ENCODE measurements around the gene TPM1. TPM values are rescaled to one million over a fixed set of nuclear protein-coding genes. Genes with fewer than 3 reads are reported as not detected.

The TPM1 gene
- total RNA-seq, 1 donor from 2014 or later = 255 TPM

- Mint-ChIP-seq H3K9me3 (ENCODE audit: unreplicated experiment) (no peaks in the 10 kb centered on the region), H3K4me1 (ENCODE audit: low read depth, unreplicated experiment) (no peaks in the 10 kb centered on the region), H3K27me3 (ENCODE audit: unreplicated experiment) (peaks cover 1% of the 10 kb centered on the region), H3K27ac (ENCODE audit: unreplicated experiment) (no peak overlapping the region), H3K36me3 (ENCODE audit: unreplicated experiment) (no peaks in the 10 kb centered on the region), H3K4me3 (ENCODE audit: unreplicated experiment) (no peak overlapping the region)
- no peak for TF ChIP-seq CTCF (IDR thresholded peaks at IDR 0.05; ENCODE audit: partially characterized antibody, unreplicated experiment)
- no peak for DNase-seq
These were observed 45.1 kb upstream of the TPM1 start for GRCh38 chr15:62997441-62997840.

GRCh38 chr15:62998262-62998890, 44.2 kb upstream of the TPM1 start:
- H3K27ac Mint-ChIP-seq (ENCODE audit: unreplicated experiment) = no peak overlapping the region

DNA sequence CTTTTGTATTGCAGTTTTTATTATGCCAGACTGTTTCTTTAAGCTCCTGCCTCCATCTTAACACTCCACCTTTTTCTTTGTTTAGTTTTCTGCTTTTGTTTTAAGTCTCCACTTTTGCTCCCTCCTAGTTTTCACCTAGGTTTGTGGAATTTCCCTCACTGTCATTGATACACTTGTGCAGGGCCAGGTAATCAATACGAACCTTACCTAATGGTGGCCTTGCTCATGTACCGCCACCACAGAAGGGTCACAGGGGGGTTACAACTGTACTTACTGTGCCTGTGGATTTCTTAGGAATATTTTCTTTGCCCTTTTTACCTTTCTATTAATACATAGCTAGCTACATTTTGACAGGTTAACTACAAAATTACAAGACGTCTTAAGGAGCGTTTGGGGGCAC, 43.4 kb upstream of the TPM1 start:
- H3K27ac Mint-ChIP-seq (ENCODE audit: unreplicated experiment) = peak overlapping the region; percentile 7
- H3K4me1 Mint-ChIP-seq (ENCODE audit: low read depth, unreplicated experiment) = no peaks in the 10 kb centered on the region

More at GRCh38 chr15:62998262-62998890, 44.2 kb upstream of the TPM1 start:
- Mint-ChIP-seq H3K4me3 (ENCODE audit: unreplicated experiment) (no peak overlapping the region), H3K36me3 (ENCODE audit: unreplicated experiment) (no peaks in the 10 kb centered on the region), H3K4me1 (ENCODE audit: low read depth, unreplicated experiment) (no peaks in the 10 kb centered on the region), H3K27me3 (ENCODE audit: unreplicated experiment) (peaks cover 1% of the 10 kb centered on the region), H3K9me3 (ENCODE audit: unreplicated experiment) (no peaks in the 10 kb centered on the region)
- TF ChIP-seq CTCF (IDR thresholded peaks at IDR 0.05; ENCODE audit: partially characterized antibody, unreplicated experiment) = no peak
- no peak for DNase-seq

GRCh38 chr15:62999923-63000561, 42.5 kb upstream of the TPM1 start:
- H3K27ac Mint-ChIP-seq (ENCODE audit: unreplicated experiment) = no peak overlapping the region
- TF ChIP-seq CTCF (IDR thresholded peaks at IDR 0.05; ENCODE audit: partially characterized antibody, unreplicated experiment) = no peak
- peaks cover 3% of the 10 kb centered on the region for H3K27me3 Mint-ChIP-seq (ENCODE audit: unreplicated experiment)
- DNase-seq = no peak
- no peaks in the 10 kb centered on the region for H3K4me1 Mint-ChIP-seq (ENCODE audit: low read depth, unreplicated experiment)
- H3K9me3 Mint-ChIP-seq (ENCODE audit: unreplicated experiment) = no peaks in the 10 kb centered on the region
- H3K4me3 Mint-ChIP-seq (ENCODE audit: unreplicated experiment) = no peak overlapping the region
- H3K36me3 Mint-ChIP-seq (ENCODE audit: unreplicated experiment) = no peaks in the 10 kb centered on the region

More for the DNA sequence above, 43.4 kb upstream of the TPM1 start:
- H3K36me3 Mint-ChIP-seq (ENCODE audit: unreplicated experiment) = no peaks in the 10 kb centered on the region
- no peak overlapping the region for H3K4me3 Mint-ChIP-seq (ENCODE audit: unreplicated experiment)
- no peak for TF ChIP-seq CTCF (IDR thresholded peaks at IDR 0.05; ENCODE audit: partially characterized antibody, unreplicated experiment)
- H3K9me3 Mint-ChIP-seq (ENCODE audit: unreplicated experiment) = no peaks in the 10 kb centered on the region
- no peak for DNase-seq
- H3K27me3 Mint-ChIP-seq (ENCODE audit: unreplicated experiment) = peaks cover 1% of the 10 kb centered on the region

GRCh38 chr15:63000706-63001105, 41.8 kb upstream of the TPM1 start:
- Mint-ChIP-seq H3K4me3 (ENCODE audit: unreplicated experiment) (no peak overlapping the region), H3K27ac (ENCODE audit: unreplicated experiment) (no peak overlapping the region), H3K9me3 (ENCODE audit: unreplicated experiment) (no peaks in the 10 kb centered on the region), H3K36me3 (ENCODE audit: unreplicated experiment) (no peaks in the 10 kb centered on the region), H3K4me1 (ENCODE audit: low read depth, unreplicated experiment) (no peaks in the 10 kb centered on the region), H3K27me3 (ENCODE audit: unreplicated experiment) (peaks cover 3% of the 10 kb centered on the region)
- no peak for DNase-seq
- TF ChIP-seq CTCF (IDR thresholded peaks at IDR 0.05; ENCODE audit: partially characterized antibody, unreplicated experiment) = no peak

All from glutamatergic neuron (in vitro differentiated cells).